ENCODE measurements around the gene NADK.

NADK gene

DNA sequence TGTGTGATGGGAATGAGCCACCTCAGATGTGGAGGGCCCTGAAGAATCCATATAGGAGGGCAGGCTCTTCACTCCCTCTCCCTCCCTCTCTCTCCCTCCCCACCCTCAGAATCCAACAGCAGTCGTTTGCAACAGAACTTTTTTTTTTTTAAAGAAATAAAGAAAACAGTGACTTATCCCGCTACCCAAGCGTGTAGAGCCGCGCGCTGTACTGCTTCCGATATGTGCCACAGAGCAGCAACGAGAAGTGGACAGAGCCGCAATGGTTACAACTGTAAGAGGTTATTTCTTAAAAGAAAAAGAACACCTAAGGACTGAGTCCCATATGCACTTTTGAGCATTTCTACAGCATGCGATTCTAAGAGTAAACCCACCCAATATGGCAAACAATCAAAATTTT is 7.4 kb upstream of the NADK start:
- no peak for DNase-seq (ENCODE audit: low read depth)

- DNase-seq (ENCODE audit: low read depth) = no peak
Measured at GRCh38 chr1:1784933-1785332, 6.7 kb upstream of the NADK start.

GRCh38 chr1:1783320-1783719 is 5.0 kb upstream of the NADK start:
- no peak for DNase-seq (ENCODE audit: low read depth)

GRCh38 chr1:1782399-1783221 is 4.3 kb upstream of the NADK start:
- no peak for DNase-seq (ENCODE audit: low read depth)

GRCh38 chr1:1781526-1781903 is 3.2 kb upstream of the NADK start:
- no peak for DNase-seq (ENCODE audit: low read depth)

DNA sequence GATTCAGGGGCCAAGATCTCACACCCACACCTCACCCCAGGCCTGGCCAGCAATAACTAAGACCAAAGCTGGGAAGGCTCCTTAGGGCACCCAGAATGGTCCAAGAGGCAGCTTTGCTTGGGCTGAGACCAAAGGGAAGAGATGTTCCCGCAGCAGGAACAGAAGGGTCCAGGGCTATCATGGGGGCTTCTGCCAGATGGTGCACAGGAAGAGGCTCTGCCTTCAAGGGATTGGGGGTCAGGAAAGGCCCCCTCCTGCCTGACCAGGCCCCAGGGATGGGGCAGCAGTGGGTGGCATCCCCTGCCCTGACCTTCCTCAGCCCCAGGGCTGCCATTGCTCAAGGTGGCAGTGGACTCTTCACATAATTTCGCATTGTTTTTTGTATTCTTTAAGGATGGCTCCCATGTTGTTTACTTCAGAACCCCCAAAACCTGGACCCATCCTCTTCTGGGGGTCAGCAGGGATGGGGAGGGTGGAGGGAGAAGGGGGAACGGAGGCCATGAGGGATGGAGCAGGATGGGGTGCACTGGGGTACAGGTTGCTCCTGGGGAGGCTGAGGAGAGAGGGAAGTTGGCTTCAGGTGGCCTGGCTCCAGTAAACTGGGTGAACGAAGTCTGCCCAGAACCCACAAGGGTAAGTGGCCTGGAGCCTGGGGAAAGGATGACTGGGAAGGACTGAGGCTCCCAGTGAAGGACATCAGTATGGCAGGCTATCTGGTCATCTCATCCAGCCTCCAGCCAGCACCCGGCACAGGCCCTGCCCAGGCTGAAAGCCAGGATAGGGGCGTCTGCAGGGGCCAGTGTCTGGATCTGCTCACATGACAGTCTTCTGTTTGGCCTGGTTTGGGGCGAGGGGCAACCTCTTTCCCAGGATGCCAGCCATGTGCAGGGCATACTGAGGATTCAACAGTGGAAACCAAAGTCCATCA is 2.6 kb upstream of the NADK start:
- DNase-seq (ENCODE audit: low read depth) = no peak

DNA sequence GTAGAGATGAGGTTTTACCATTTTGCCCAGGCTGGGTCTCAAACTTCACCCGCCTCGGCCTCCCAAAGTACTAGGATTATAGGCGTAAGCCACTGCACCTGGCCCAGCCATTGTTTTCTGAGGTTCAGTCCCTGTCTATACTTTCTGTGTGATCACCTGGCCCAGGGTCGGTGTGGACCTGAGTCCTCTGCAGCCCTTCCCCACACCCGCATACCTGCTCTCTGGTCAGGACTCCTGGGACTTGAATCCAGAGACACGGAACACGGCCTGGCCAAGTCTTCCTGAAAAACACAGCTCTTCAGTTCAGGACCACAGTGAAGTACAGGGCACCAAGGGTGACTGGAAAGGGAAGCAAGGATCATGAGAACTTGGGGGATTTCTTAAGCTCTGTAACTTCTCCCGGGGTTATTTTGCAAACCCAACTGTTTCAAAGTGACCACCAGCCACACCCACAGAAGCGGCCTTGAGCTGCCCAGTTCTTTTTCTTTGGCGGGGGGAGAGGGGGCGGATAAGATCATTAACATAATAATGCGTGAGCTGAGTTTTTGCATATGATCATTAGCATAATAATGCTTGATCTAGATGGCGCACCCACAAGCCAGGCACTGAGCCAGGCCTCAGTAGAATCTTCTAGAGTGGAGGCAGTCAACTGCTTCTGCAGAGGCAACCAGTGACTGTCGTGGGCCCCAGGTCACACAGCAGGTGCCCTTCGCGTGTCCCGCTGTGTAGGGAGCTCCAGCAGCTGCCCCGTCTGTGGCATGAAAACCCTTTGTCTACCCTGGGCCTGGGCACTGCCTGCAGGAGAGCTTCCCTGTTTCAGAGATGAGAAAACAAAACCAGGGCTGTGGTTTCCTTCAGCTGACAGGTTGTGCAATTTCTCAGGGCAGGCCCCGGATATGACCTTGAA is 1.7 kb upstream of the NADK start:
- no peak for DNase-seq (ENCODE audit: low read depth)

DNA sequence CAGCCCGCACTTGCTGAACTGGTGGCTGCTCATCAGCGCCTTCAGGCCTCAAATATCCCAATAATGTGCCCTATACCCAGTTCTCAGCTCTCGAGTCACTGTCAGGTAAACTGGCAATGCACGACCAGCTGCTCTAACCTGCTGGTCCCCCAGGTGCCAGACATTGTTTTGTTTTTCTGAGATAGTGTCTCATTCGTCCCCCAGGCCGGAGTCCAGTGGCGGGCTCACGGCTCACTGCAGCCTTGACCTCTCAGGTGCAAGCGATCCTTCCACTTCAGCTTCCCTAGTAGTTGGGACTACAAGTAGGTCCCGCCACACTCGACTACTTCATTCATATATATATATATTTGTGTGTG is 1.0 kb upstream of the NADK start:
- DNase-seq (ENCODE audit: low read depth) = no peak

DNA sequence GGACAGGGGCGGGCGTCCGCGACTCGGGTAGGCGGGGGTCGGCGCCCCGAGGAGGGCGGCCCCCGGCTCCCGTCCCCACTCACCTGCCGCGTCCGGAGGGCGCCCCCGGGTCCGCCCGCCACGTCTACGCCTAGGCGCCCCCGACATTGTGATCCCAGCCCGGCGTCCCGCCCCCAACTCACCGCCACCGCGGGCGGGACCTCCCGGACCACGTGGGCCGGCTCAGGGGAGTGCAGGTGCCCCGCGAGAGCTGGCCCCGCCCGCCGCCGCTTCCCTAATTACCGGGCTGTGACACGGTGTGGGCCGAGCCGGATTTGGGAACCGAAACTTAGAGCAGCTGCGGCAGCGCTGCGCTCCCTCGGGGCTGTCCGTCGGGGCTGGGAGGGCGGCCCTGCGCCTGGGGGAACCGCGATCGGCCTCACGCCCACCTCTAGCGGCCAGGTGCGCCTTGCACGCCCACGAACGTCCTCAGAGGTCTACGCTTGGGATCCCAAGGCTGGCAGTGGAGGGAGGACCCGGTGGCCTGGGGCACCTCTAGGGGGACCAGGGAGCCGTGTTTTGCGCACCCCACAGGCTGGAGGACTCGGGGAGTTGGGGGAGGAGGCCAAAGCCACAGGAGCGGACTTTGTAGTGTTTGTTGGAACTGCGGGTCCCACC is 521 bp upstream of the NADK start:
- DNase-seq (ENCODE audit: low read depth) = no peak

DNA sequence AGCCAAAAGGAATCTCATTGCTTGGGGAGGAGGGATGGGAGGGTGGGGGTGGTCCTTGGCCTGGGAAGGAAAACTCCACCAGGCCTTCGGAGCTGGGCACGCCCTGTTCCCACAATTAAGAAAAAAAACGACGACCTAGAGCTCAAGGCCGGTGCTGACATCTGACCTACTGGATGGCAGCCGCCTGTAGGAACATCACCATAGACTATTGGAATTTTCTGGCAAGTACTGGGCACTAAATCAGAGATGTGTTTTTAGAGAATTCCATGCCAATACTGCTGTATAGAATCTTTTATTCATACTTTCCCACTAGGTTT is 729 bp downstream of the NADK start:
- no peak for DNase-seq (ENCODE audit: low read depth)

- no peak for DNase-seq (ENCODE audit: low read depth)
Measured at GRCh38 chr1:1776672-1777582, 1.3 kb downstream of the NADK start.

DNA sequence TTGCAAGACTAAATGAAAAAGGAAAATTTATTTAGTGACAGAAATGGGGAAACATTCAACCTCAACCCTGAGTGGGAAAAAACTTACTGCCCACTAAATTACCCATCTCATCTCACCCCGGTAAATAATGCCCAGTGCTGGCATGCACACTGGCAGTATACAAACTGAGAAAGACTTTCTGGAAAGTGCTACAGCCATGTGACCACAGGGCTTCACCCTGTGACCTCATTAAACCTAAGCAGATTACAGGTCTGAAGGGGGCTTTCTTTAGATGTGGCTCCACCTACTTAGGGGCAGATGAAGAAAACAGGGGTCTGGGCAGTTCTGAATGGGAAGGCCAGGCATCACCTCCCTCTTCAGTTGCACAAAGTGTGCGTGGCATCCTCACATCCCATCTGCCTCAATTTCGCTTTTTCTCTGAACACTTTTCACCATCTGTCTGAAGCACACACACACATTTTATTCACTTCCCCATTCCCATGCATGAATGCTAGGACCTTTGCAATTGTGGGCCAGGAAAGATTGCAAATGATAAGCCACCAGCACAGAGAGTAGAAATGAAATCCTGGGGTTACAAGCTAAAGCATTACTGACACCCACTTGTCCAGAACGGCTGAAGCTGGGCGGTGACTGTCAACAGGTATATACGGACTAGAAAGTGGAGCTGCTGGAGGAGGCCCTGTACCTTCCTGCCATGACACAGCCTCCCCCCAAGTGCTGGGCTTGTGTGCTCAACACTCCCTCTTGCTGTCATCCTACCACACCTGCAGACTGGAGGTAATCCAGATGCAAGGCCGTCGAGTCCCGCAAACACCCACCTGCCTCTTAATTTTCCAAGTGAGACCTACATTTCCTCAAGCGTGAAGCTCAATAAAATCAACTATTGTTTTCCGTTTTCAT is 2.7 kb downstream of the NADK start:
- DNase-seq (ENCODE audit: low read depth) = no peak

DNA sequence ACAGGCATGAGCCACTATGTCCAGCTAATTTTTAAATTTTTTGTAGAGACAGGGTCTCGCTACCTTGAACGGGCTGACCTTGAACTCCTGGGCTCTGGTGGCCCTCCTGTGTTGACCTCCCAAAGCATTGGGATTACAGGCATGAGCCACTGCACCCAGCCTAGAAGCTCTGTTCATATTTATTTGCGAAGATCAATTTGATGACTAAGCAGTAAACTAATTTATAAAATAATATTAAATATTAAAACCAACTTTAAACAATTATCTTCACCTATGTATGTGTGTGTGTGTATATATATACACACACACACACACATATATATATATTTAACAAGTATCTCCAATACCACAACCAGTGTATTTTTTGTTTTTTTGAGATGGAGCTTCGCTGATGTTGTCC is 4.4 kb downstream of the NADK start:
- no peak for DNase-seq (ENCODE audit: low read depth)

GRCh38 chr1:1771096-1771495 is 7.2 kb downstream of the NADK start:
- DNase-seq (ENCODE audit: low read depth) = no peak

GRCh38 chr1:1770102-1770501 is 8.2 kb downstream of the NADK start:
- DNase-seq (ENCODE audit: low read depth) = no peak

- DNase-seq (ENCODE audit: low read depth) = no peak
Measured at GRCh38 chr1:1768249-1768992, 9.8 kb downstream of the NADK start.

- no peak for DNase-seq (ENCODE audit: low read depth)
Measured at GRCh38 chr1:1764876-1765470, 13.3 kb downstream of the NADK start.

Data from GM04503 (cell line).